Peyer's patch (tissue), 4 donors: ENCODE results near the gene TRIM63. TPM values are rescaled to one million over a fixed set of nuclear protein-coding genes. Genes with fewer than 3 reads are reported as not detected.

Experiments used
- DNase-seq, 3 donors: peaks; one replicate each; pipeline ENCODE4 v3.0.0-alpha.2; 2017 to 2019
- H3K27ac ChIP-seq, 4 donors: fragments of 200-600 bp; sonication (generic); one replicate each; pipeline ENCODE4 v1.5.1; 2016 to 2019
- H3K27me3 ChIP-seq, 2 donors: fragments of 200-600 bp; sonication (generic); one replicate each; pipeline ENCODE4 v1.5.1; 2019
- H3K36me3 ChIP-seq, 3 donors: fragments of 200-600 bp; sonication (generic); one replicate each; pipeline ENCODE4 v1.5.1; 2016 to 2019
- H3K4me1 ChIP-seq, 4 donors: fragments of 200-600 bp; sonication (generic); one replicate each; pipeline ENCODE4 v1.5.1; 2016 to 2019
- H3K4me3 ChIP-seq, 4 donors: fragments of 200-600 bp; sonication (generic); 1 replicate in 3 of 4; 2 replicates in 1 of 4; pipeline ENCODE4 v1.5.1; 2016 to 2019; ENCODE audit warnings: mild to moderate bottlenecking in 1 of 4
- H3K9me3 ChIP-seq, 4 donors: fragments of 200-600 bp; sonication (generic); one replicate each; pipeline ENCODE4 v1.5.1; 2016 to 2019; ENCODE audit warnings: mild to moderate bottlenecking in 1 of 4
- CTCF ChIP-seq, 6 experiments: fragments of 450-650 bp in 4 of 6; fragments of 200-600 bp in 2 of 6; sonication (generic) in 1 of 6; IDR thresholded peaks; one replicate each; pipeline ENCODE4 v1.5.1; 2017 to 2019; ENCODE audit warnings: antibody characterized with exemption in 6 of 6, mild to moderate bottlenecking in 3 of 6, moderate library complexity in 1 of 6
- POLR2A ChIP-seq, 2 donors: fragments of 450-650 bp; IDR thresholded peaks; one replicate each; pipeline ENCODE4 v1.5.1; 2017; ENCODE audit warnings: antibody characterized with exemption in 2 of 2, mild to moderate bottlenecking in 2 of 2, moderate library complexity in 2 of 2
- total RNA-seq, 4 donors: library from RNA; depleted of rRNA; stranded (reverse); fragments of >200 nt; gene quantifications; one replicate each; pipeline ENCODE4 v1.1.0, GENCODE V29; 2016

TRIM63 gene
- total RNA-seq, 4 donors from 2014 or later = 0.53 to 0.95 TPM; not detected in 2

GRCh38 chr1:26031196-26031595 lies 36.2 kb downstream of the TRIM63 start:
- H3K4me3 ChIP-seq = no peak overlapping the region

GRCh38 chr1:26029864-26030481 lies 37.5 kb downstream of the TRIM63 start:
- no peaks in the 10 kb centered on the region for H3K9me3 ChIP-seq
- TF ChIP-seq CTCF (IDR thresholded peaks at IDR 0.05) (no peak), POLR2A (IDR thresholded peaks at IDR 0.05) (no peak)
- no peak for DNase-seq
- H3K27ac ChIP-seq = no peak overlapping the region
- H3K4me1 ChIP-seq = peaks cover 0 to 5% (median 2%) of the 10 kb centered on the region in 4 donors
- no peak overlapping the region for H3K4me3 ChIP-seq
- H3K36me3 ChIP-seq = no peaks in the 10 kb centered on the region
- H3K27me3 ChIP-seq = no peaks in the 10 kb centered on the region

More at GRCh38 chr1:26031196-26031595, 36.2 kb downstream of the TRIM63 start:
- no peak for DNase-seq
- TF ChIP-seq CTCF (IDR thresholded peaks at IDR 0.05) = no peak
- TF ChIP-seq POLR2A (IDR thresholded peaks at IDR 0.05) = no peak
- no peaks in the 10 kb centered on the region for H3K36me3 ChIP-seq
- H3K9me3 ChIP-seq = no peaks in the 10 kb centered on the region
- no peaks in the 10 kb centered on the region for H3K27me3 ChIP-seq
- H3K4me1 ChIP-seq = peaks cover 0 to 9% (median 4%) of the 10 kb centered on the region in 4 donors
- no peak overlapping the region for H3K27ac ChIP-seq

GRCh38 chr1:26029054-26029863 lies 38.2 kb downstream of the TRIM63 start:
- no peaks in the 10 kb centered on the region for H3K4me1 ChIP-seq
- no peaks in the 10 kb centered on the region for H3K27me3 ChIP-seq
- DNase-seq = no peak
- no peaks in the 10 kb centered on the region for H3K9me3 ChIP-seq
- no peak overlapping the region for H3K4me3 ChIP-seq
- TF ChIP-seq CTCF (IDR thresholded peaks at IDR 0.05) (no peak), POLR2A (IDR thresholded peaks at IDR 0.05) (no peak)
- H3K27ac ChIP-seq = no peak overlapping the region
- no peaks in the 10 kb centered on the region for H3K36me3 ChIP-seq

- no peak overlapping the region for H3K27ac ChIP-seq
- H3K4me1 ChIP-seq = no peaks in the 10 kb centered on the region
- H3K36me3 ChIP-seq = no peaks in the 10 kb centered on the region
- DNase-seq = no peak
- no peak overlapping the region for H3K4me3 ChIP-seq
- no peaks in the 10 kb centered on the region for H3K27me3 ChIP-seq
- no peak for TF ChIP-seq CTCF (IDR thresholded peaks at IDR 0.05)
- TF ChIP-seq POLR2A (IDR thresholded peaks at IDR 0.05) = no peak
- no peaks in the 10 kb centered on the region for H3K9me3 ChIP-seq
Measured at GRCh38 chr1:26028490-26028980, 38.9 kb downstream of the TRIM63 start.

- Histone ChIP-seq H3K4me3 (no peak overlapping the region), H3K9me3 (no peaks in the 10 kb centered on the region), H3K36me3 (no peaks in the 10 kb centered on the region), H3K27ac (no peak overlapping the region), H3K27me3 (no peaks in the 10 kb centered on the region), H3K4me1 (no peaks in the 10 kb centered on the region)
- TF ChIP-seq CTCF (IDR thresholded peaks at IDR 0.05) (no peak), POLR2A (IDR thresholded peaks at IDR 0.05) (no peak)
- DNase-seq = no peak
Measured at GRCh38 chr1:26027716-26028489, 39.5 kb downstream of the TRIM63 start.
